K562 (cell line): ENCODE results near the gene OR13J1. TPM values are rescaled to one million over a fixed set of nuclear protein-coding genes. Genes with fewer than 3 reads are reported as not detected.

Experiments used
- ATAC-seq: fragments of 200-7000 bp; cut with Tn5 transposase; 3 replicates; pipeline ENCODE4 v1.9.1; 2020; ENCODE audit warnings: moderate library complexity
- BruUV-seq: library from RNA; stranded (reverse); fragments of 400-500 nt; replicated peaks from 2 replicates; lab custom pipeline; 2021; lab: Mats Ljungman, UMichigan
- CTCF ChIA-PET: fragments of 300-600 bp; formaldehyde crosslinking; extraction: SDS; loops from one replicate; lab custom pipeline; 2021; ENCODE audit warnings: low intra/inter-chr PET ratio; lab: Yijun Ruan, JAX
- POLR2A ChIA-PET: fragments of 300-600, 350-650 bp; sonication (Branson Sonifier 250); formaldehyde crosslinking; extraction: SDS; loops from one replicate; lab custom pipeline; 2021; ENCODE audit warnings: antibody characterized with exemption, inconsistent platforms; lab: Yijun Ruan, JAX
- DNase-seq, 4 experiments: peaks; one replicate each; pipeline versions ENCODE4 v3.0.0 to v3.0.0-alpha.2; 2011 to 2018; ENCODE audit warnings: low spot score in 3 of 4, mixed read lengths in 3 of 4; ENCODE audit errors: extremely low read depth in 1 of 4
- FAIRE-seq: peaks from 2 replicates; lab custom pipeline; 2011; peaks lifted over from hg19 to GRCh38; lab: Jason Lieb, UNC
- H2AFZ ChIP-seq: 2 replicates; pipeline ENCODE4 v1.6.0; 2011; ENCODE audit warnings: low read depth, low read length, control low read depth, inconsistent platforms
- H3K27ac ChIP-seq: fragments of 200-600 bp; 3 replicates; pipeline ENCODE4 v1.8.0; 2011; ENCODE audit warnings: low read depth, mild to moderate bottlenecking, control low read depth, inconsistent platforms, low read length, moderate library complexity, mixed read lengths; ENCODE audit errors: extremely low read depth
- H3K27me3 ChIP-seq, 2 experiments: fragments of 300-600 bp in 1 of 2; 2 replicates in 1 of 2; 3 replicates in 1 of 2; pipeline versions ENCODE4 v1.6.0 to v1.8.0; 2011; ENCODE audit warnings: inconsistent platforms in 2 of 2, low read length in 2 of 2, mild to moderate bottlenecking in 1 of 2, mixed read lengths in 1 of 2, moderate library complexity in 1 of 2; ENCODE audit not compliant: control insufficient read depth in 2 of 2, insufficient read depth in 2 of 2
- H3K36me3 ChIP-seq: fragments of 300-600 bp; 3 replicates; pipeline ENCODE4 v1.8.0; 2011; ENCODE audit warnings: mild to moderate bottlenecking, low read length, inconsistent platforms; ENCODE audit not compliant: control insufficient read depth, insufficient read depth
- H3K4me1 ChIP-seq, 2 experiments: fragments of 200-600 bp in 1 of 2; replicated peaks in 1 of 2; 2 replicates in 1 of 2; 3 replicates in 1 of 2; pipeline versions ENCODE4 v1.5.1 to v1.8.0; 2011; ENCODE audit warnings: inconsistent platforms in 2 of 2, low read length in 2 of 2, mild to moderate bottlenecking in 1 of 2, mixed read lengths in 1 of 2, moderate library complexity in 1 of 2; ENCODE audit not compliant: control insufficient read depth in 2 of 2, insufficient read depth in 2 of 2
- H3K4me2 ChIP-seq: 2 replicates; pipeline ENCODE4 v1.6.1; 2011; ENCODE audit warnings: low read length, control low read depth, inconsistent platforms, mixed read lengths; ENCODE audit not compliant: insufficient read depth
- H3K4me3 ChIP-seq: fragments of 200-600 bp; sonication (generic), shearing (Covaris generic); 2 replicates; pipeline ENCODE4 v1.5.1; 2016; ENCODE audit warnings: control low read depth, inconsistent platforms
- H3K79me2 ChIP-seq: fragments of 200-600 bp; 3 replicates; pipeline ENCODE4 v1.8.0; 2011; ENCODE audit warnings: low read length, inconsistent platforms; ENCODE audit not compliant: control insufficient read depth, insufficient read depth
- H3K9ac ChIP-seq, 2 experiments: 2 replicates each; pipeline versions ENCODE4 v1.6.0 to v1.6.1; 2011; ENCODE audit warnings: low read depth in 2 of 2, low read length in 2 of 2, control low read depth in 1 of 2, inconsistent platforms in 1 of 2, mild to moderate bottlenecking in 1 of 2, mixed read lengths in 1 of 2; ENCODE audit not compliant: insufficient read depth in 1 of 2
- H3K9me1 ChIP-seq: one replicate; pipeline ENCODE4 v1.6.0; 2011; ENCODE audit warnings: inconsistent platforms, mild to moderate bottlenecking, low read length, moderate library complexity; ENCODE audit not compliant: control insufficient read depth, insufficient read depth
- H3K9me3 ChIP-seq: replicated peaks from 2 replicates; pipeline ENCODE4 v1.5.1; 2011; ENCODE audit warnings: low read depth, low read length, inconsistent platforms; ENCODE audit not compliant: control insufficient read depth, insufficient read depth
- H4K20me1 ChIP-seq: replicated peaks from 2 replicates; pipeline ENCODE4 v1.6.1; 2011; ENCODE audit warnings: low read length, inconsistent platforms, mixed read lengths; ENCODE audit not compliant: control insufficient read depth, insufficient read depth
- DNMT1 ChIP-seq: fragments of 450-650 bp; IDR thresholded peaks from 2 replicates; pipeline ENCODE4 v1.6.1; 2016; ENCODE audit warnings: antibody characterized with exemption, mild to moderate bottlenecking
- RBFOX2 ChIP-seq: fragments of 200-400 bp; formaldehyde crosslinking; IDR thresholded peaks from 2 replicates; pipeline ENCODE4 v1.6.1; 2017; ENCODE audit warnings: low read depth, mild to moderate bottlenecking, low read length, moderate library complexity
- SP2 ChIP-seq: IDR thresholded peaks from 2 replicates; pipeline ENCODE4 v1.6.1; 2011; ENCODE audit warnings: mild to moderate bottlenecking, low read depth, low read length, moderate library complexity; ENCODE audit not compliant: poor library complexity, severe bottlenecking; ENCODE audit errors: extremely low read depth
- ZNF174 ChIP-seq: fragments of 250-450 bp; sonication (Bioruptor Pico); IDR thresholded peaks from 2 replicates; pipeline ENCODE4 v1.4.0; 2020; ENCODE audit warnings: mild to moderate bottlenecking
- ZNF175 ChIP-seq: fragments of 200-800 bp; sonication (Bioruptor generic); IDR thresholded peaks from 2 replicates; pipeline ENCODE4 v1.6.1; 2016; ENCODE audit warnings: low read depth, mild to moderate bottlenecking, missing genetic modification characterization, missing compliant biosample characterization
- ZNF584 ChIP-seq: fragments of 200-800 bp; sonication (Bioruptor generic); IDR thresholded peaks from 2 replicates; pipeline ENCODE4 v1.6.1; 2016; ENCODE audit warnings: low read depth, mild to moderate bottlenecking, missing genetic modification characterization, missing compliant biosample characterization
- WGBS: fragments of 100-300 bp; shearing (Covaris generic); methylation state at CpG from one replicate; pipeline ENCODE4 v1.1.6; 2016; ENCODE audit warnings: low coverage, mixed read lengths; ENCODE audit not compliant: insufficient coverage; ENCODE audit errors: missing lambda C conversion rate; 5-methylcytosine and 5-hydroxymethylcytosine counted together
- in situ Hi-C: fragments of 300-500 bp; cut with MboI; formaldehyde crosslinking; loops from 4 replicates; pipeline ENCODE4 v1.15.0; 2018; ENCODE audit warnings: inconsistent platforms, mixed read lengths
- intact Hi-C: fragments of 100-400 bp; cut with micrococcal nuclease; formaldehyde crosslinking; loops from 2 replicates; pipeline ENCODE4 v1.14.2; 2022
- polyA plus RNA-seq, 8 experiments: library from polyadenylated mRNA; depleted of rRNA in 4 of 8; stranded (reverse) in 5 of 8; unstranded in 3 of 8; fragments of >200 nt; fragmentation: Nextera tagmentation in 2 of 8; fragmentation: Illumina TruSeq in 1 of 8; extraction: Ambion mirVana in 2 of 8; extraction: Trizol in 1 of 8; gene quantifications; 2 replicates each; pipeline versions ENCODE4 v1.2.1 to v1.2.3, GENCODE V29; 2011 to 2014; ENCODE audit warnings: inconsistent platforms in 1 of 8, missing spikeins in 1 of 8
- total RNA-seq, 7 experiments: library from RNA; depleted of rRNA in 6 of 7; stranded (reverse); fragments of >200 nt in 6 of 7; fragmentation: Illumina TruSeq in 2 of 7; extraction: Trizol in 2 of 7; gene quantifications; 2 replicates each; pipeline versions ENCODE4 v1.2.1 to v1.2.3, GENCODE V29; 2011 to 2021; ENCODE audit warnings: low replicate concordance in 1 of 7
- TF ChIP-seq, protein P1 (sequence below): fragments of 150-350 bp; IDR thresholded peaks from 2 replicates; pipeline ENCODE4 v1.6.1; 2014; ENCODE audit warnings: low read depth, mild to moderate bottlenecking, low read length, borderline replicate concordance
- TF ChIP-seq, protein P2 (sequence below): sonication (generic); formaldehyde crosslinking; IDR thresholded peaks from 2 replicates; pipeline ENCODE4 v1.8.0; 2022; ENCODE audit warnings: mild to moderate bottlenecking, missing genetic modification reagents
- TF ChIP-seq, protein P3 (sequence below), 3 experiments: fragments of 200-800 bp in 1 of 3; sonication (Bioruptor generic) in 1 of 3; sonication (generic) in 1 of 3; formaldehyde crosslinking in 1 of 3; IDR thresholded peaks; 2 replicates each; pipeline versions ENCODE4 v1.6.1 to v1.8.0; 2016 to 2022; ENCODE audit warnings: mild to moderate bottlenecking in 2 of 3, missing compliant biosample characterization in 2 of 3, missing genetic modification characterization in 2 of 3, missing genetic modification reagents in 1 of 3

The OR13J1 gene
- total and polyA plus RNA-seq, 9 of the 15 experiments (the other 6 are each of a cell fraction or from before 2014, with no cell fraction given), result not detected

GRCh38 chr9:35854091-35854762, 16.0 kb downstream of the OR13J1 start:
- Histone ChIP-seq H4K20me1 (no peaks in the 10 kb centered on the region), H3K27me3 (peaks cover 12 to 49% of the 10 kb centered on the region in 2 experiments; a peak in 4 of 5 replicates), H3K79me2 (no peaks in the 10 kb centered on the region), H2AFZ (no peak overlapping the region), H3K9ac (no peak overlapping the region), H3K27ac (no peak overlapping the region), H3K4me3 (no peak overlapping the region), H3K36me3 (no peaks in the 10 kb centered on the region), H3K9me1 (no peaks in the 10 kb centered on the region), H3K4me2 (no peak overlapping the region), H3K4me1 (no peaks in the 10 kb centered on the region), H3K9me3 (no peaks in the 10 kb centered on the region)
- FAIRE-seq, result no peak
- in situ Hi-C loops (no loop called here), intact Hi-C loops (no loop called here)
- ChIA-PET CTCF (no interaction called here), POLR2A (no interaction called here)
- BruUV-seq, result no TSS peak
- 0% methylated on average over 7 of the region's 7 CpGs for WGBS
- no peak for DNase-seq
- TF ChIP-seq, protein P1, sequence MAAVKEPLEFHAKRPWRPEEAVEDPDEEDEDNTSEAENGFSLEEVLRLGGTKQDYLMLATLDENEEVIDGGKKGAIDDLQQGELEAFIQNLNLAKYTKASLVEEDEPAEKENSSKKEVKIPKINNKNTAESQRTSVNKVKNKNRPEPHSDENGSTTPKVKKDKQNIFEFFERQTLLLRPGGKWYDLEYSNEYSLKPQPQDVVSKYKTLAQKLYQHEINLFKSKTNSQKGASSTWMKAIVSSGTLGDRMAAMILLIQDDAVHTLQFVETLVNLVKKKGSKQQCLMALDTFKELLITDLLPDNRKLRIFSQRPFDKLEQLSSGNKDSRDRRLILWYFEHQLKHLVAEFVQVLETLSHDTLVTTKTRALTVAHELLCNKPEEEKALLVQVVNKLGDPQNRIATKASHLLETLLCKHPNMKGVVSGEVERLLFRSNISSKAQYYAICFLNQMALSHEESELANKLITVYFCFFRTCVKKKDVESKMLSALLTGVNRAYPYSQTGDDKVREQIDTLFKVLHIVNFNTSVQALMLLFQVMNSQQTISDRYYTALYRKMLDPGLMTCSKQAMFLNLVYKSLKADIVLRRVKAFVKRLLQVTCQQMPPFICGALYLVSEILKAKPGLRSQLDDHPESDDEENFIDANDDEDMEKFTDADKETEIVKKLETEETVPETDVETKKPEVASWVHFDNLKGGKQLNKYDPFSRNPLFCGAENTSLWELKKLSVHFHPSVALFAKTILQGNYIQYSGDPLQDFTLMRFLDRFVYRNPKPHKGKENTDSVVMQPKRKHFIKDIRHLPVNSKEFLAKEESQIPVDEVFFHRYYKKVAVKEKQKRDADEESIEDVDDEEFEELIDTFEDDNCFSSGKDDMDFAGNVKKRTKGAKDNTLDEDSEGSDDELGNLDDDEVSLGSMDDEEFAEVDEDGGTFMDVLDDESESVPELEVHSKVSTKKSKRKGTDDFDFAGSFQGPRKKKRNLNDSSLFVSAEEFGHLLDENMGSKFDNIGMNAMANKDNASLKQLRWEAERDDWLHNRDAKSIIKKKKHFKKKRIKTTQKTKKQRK, result no peak
- TF ChIP-seq, protein P2, sequence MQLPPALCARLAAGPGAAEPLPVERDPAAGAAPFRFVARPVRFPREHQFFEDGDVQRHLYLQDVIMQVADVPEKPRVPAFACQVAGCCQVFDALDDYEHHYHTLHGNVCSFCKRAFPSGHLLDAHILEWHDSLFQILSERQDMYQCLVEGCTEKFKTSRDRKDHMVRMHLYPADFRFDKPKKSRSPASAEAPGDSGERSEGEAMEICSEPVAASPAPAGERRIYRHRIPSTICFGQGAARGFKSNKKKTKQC (CRISPR knock-in tag), result no peak
- TF ChIP-seq ZNF174 (CRISPR knock-in tag) (no peak), DNMT1 (no peak), RBFOX2 (no peak), ZNF584 (CRISPR knock-in tag) (no peak), SP2 (no peak), ZNF175 (CRISPR knock-in tag) (no peak)
- TF ChIP-seq, protein P3, sequence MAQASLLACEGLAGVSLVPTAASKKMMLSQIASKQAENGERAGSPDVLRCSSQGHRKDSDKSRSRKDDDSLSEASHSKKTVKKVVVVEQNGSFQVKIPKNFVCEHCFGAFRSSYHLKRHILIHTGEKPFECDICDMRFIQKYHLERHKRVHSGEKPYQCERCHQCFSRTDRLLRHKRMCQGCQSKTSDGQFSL (CRISPR knock-in tag; IDR thresholded peaks at IDR 0.05), result no peak
- TF ChIP-seq, protein P3 (tag; IDR thresholded peaks at IDR 0.05), result no peak
- no peak for ATAC-seq
